ENCODE measurements around the gene SLIRP. TPM values are rescaled to one million over a fixed set of nuclear protein-coding genes. Genes with fewer than 3 reads are reported as not detected.
A peak's percentile ranks its signal among the peaks of the same experiment; 100 is the strongest.

Gene SLIRP
- total RNA-seq, 1 donor from 2014 or later: 200 TPM

DNA sequence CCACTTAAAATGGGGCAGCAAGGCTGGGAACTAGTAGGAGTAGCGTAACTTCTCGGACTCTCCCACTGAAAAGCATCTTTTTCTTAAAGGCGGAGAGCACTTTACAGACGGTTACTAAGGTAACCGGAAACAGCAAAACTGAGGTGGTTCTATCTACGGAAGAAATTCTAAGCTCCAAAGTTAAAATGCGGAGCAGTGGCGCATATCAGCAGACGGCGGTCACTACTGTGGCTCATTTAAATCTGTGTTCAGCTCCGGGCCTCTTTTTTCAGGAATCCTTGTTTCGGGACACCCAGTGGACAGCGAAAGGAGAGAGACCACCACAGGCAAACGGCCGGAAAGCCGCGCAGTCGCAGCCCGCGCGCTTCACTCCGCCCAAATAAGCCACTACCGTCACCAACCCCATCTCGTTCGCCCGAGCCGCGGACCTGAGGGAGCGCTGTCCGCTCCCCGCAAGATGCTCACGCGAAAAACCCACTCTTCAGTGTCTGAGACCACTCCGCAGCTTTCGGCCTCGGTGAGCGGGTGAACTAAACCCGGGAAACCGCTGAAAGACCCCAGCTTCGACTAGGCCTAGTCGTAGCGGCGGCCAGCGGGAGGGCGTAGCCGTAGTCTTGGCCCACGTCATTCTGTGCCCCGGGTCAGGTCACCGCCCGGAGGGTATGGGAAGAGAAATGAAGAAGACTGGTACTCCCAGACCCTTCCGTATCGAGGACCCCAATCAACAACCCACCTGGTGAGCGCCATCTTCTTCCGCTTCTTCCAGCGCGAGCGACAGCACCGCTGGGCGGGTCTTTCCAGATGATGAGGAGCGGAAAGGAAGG, 52.7 kb downstream of the SLIRP start, which contains the start of gene SNW1:
Gene SNW1, minus strand, starts transcription at position 776 of the 824 bp plus-strand sequence. Its CDS starts 29 bp downstream, at position 747.
- FAIRE-seq (no peak), DNase-seq (ENCODE audit: low read depth) (peak; percentile 87)
- TF ChIP-seq CTCF (IDR thresholded peaks at IDR 0.05; ENCODE audit: insufficient read depth, low read depth, low read length) (peak; percentile 10), EZH2 (IDR thresholded peaks at IDR 0.05; ENCODE audit: insufficient read depth, low read length) (no peak)
- H3K9me3 ChIP-seq (ENCODE audit: insufficient read depth, low read depth, low read length): no peaks in the 10 kb centered on the region
- H3K4me3 Mint-ChIP-seq (ENCODE audit: unreplicated experiment): peak within 1 kb of the TSS; percentile 97
- H3K36me3 Mint-ChIP-seq (ENCODE audit: low read depth, unreplicated experiment): no peaks in the 10 kb centered on the region
- peaks cover 42% of the 10 kb centered on the region for H4K20me1 ChIP-seq (ENCODE audit: insufficient read depth, low read length)
- peak within 1 kb of the TSS; percentile 95 for H3K4me3 ChIP-seq (ENCODE audit: insufficient read depth, low read depth, low read length)
- H3K27me3 ChIP-seq (ENCODE audit: insufficient read depth, low read length): no peaks in the 10 kb centered on the region
- H3K9me3 Mint-ChIP-seq (ENCODE audit: unreplicated experiment): no peaks in the 10 kb centered on the region
- H3K9ac ChIP-seq (ENCODE audit: low read length): peak within 1 kb of the TSS; percentile 99
- H3K27ac ChIP-seq (ENCODE audit: low read depth, low read length): peak within 1 kb of the TSS; percentile 98
- peaks cover 5% of the 10 kb centered on the region for H3K4me1 Mint-ChIP-seq (ENCODE audit: low read depth, unreplicated experiment)
- peak within 1 kb of the TSS; percentile 96 for H3K27ac Mint-ChIP-seq (ENCODE audit: unreplicated experiment)
- H2AFZ ChIP-seq (ENCODE audit: low read depth, low read length): peak within 1 kb of the TSS; percentile 96
- H3K27me3 Mint-ChIP-seq (ENCODE audit: low read depth, unreplicated experiment): no peaks in the 10 kb centered on the region
- H3K36me3 ChIP-seq (ENCODE audit: insufficient read depth, low read length): no peaks in the 10 kb centered on the region
- peaks cover 53% of the 10 kb centered on the region for H3K79me2 ChIP-seq (ENCODE audit: insufficient read depth, low read length)
- H3K4me2 ChIP-seq (ENCODE audit: low read length): peak within 1 kb of the TSS; percentile 93
- peaks cover 10% of the 10 kb centered on the region for H3K4me1 ChIP-seq (ENCODE audit: insufficient read depth, low read length)

DNA sequence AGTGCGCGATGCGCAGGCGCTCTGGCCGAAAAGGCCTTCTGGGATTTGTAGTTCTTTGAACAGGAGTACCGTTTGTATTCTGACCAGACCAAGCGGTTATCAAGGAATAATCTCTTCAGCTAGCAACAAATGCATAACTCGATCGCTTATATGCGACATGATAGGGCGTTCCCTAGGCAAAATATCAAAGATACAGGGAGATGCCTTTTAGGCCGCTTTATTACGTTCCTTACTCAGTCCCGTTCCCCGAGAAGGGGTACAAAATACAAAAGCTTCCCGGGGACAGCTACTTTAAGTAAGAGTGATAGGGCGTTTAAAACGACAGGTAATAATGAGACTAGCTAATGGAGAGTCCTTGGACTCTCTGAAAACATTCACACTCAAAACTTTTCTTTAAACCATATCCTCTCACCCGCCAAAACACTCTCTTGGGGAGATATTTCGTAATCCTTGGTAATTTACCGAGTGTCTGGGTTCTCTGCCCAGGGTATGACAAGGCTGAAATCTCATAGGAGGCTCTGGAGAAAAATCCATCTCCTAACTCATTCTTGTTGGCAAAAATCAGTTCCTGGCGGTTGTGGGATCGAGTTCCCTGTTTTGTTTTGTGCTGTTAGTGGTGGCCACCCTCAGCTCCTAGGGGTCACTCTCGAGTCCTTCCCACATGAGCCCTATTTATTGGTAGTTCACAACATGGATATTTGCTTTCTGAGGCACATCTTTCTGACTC, 53.5 kb downstream of the SLIRP start:
- H3K4me1 ChIP-seq (ENCODE audit: insufficient read depth, low read length): peaks cover 10% of the 10 kb centered on the region
- H3K4me3 Mint-ChIP-seq (ENCODE audit: unreplicated experiment): peak overlapping the region; percentile 97
- peak overlapping the region; percentile 96 for H2AFZ ChIP-seq (ENCODE audit: low read depth, low read length)
- no peaks in the 10 kb centered on the region for H3K27me3 Mint-ChIP-seq (ENCODE audit: low read depth, unreplicated experiment)
- peak; percentile 24 for DNase-seq (ENCODE audit: low read depth)
- peak overlapping the region; percentile 96 for H3K27ac Mint-ChIP-seq (ENCODE audit: unreplicated experiment)
- peaks cover 5% of the 10 kb centered on the region for H3K4me1 Mint-ChIP-seq (ENCODE audit: low read depth, unreplicated experiment)
- FAIRE-seq: peak; percentile 87
- H3K9me3 Mint-ChIP-seq (ENCODE audit: unreplicated experiment): no peaks in the 10 kb centered on the region
- H3K9ac ChIP-seq (ENCODE audit: low read length): peak overlapping the region; percentile 99
- H3K79me2 ChIP-seq (ENCODE audit: insufficient read depth, low read length): peaks cover 45% of the 10 kb centered on the region
- no peak for TF ChIP-seq EZH2 (IDR thresholded peaks at IDR 0.05; ENCODE audit: insufficient read depth, low read length)
- TF ChIP-seq CTCF (IDR thresholded peaks at IDR 0.05; ENCODE audit: insufficient read depth, low read depth, low read length): peak; percentile 4
- peak overlapping the region; percentile 98 for H3K27ac ChIP-seq (ENCODE audit: low read depth, low read length)
- no peaks in the 10 kb centered on the region for H3K9me3 ChIP-seq (ENCODE audit: insufficient read depth, low read depth, low read length)
- no peaks in the 10 kb centered on the region for H3K27me3 ChIP-seq (ENCODE audit: insufficient read depth, low read length)
- H3K36me3 Mint-ChIP-seq (ENCODE audit: low read depth, unreplicated experiment): no peaks in the 10 kb centered on the region
- peak overlapping the region; percentile 95 for H3K4me3 ChIP-seq (ENCODE audit: insufficient read depth, low read depth, low read length)
- H3K36me3 ChIP-seq (ENCODE audit: insufficient read depth, low read length): no peaks in the 10 kb centered on the region
- peaks cover 34% of the 10 kb centered on the region for H4K20me1 ChIP-seq (ENCODE audit: insufficient read depth, low read length)
- peak overlapping the region; percentile 93 for H3K4me2 ChIP-seq (ENCODE audit: low read length)
